GM18907 (cell line): ENCODE results near the gene TRIM62.
"Not testable (repeated sequence)": the region's sequence is repeated elsewhere in the genome, so short reads cannot be mapped to it uniquely, and the experiment has no call there.

Experiments
- ATAC-seq: cut with Tn5 transposase; IDR thresholded peaks from one replicate; pipeline ENCODE4 v1.9.1; 2021; ENCODE audit warnings: mild to moderate bottlenecking, moderate library complexity; ENCODE audit not compliant: unreplicated experiment

Gene TRIM62

DNA sequence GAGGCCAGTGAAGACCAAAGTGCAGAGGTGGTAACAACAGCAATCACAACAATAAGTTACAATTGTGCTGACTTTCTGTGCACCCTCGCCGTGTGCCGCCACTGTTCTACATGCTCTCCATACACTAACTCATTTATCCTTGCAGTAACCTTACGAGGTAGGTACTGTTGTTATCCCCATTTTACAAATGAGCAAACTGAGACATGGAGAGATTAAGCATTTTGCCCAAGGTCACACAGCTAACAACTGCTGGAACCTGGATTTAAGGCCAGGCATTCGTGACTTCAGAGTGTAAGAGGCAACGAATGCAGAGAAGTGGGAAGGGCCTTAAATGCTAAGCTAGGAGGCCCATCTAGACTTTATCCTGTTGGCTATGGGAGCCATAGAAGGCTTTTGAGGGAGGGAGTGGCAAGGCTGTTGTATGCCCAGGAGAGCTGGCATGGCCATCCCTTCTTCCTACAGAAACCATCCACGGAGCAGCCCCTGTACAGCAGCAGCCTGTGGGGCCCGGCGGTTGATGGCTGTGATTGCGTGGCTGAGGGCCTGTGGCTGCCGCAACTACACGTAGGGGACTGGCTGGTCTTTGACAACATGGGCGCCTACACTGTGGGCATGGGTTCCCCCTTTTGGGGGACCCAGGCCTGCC lies 64.3 kb downstream of the TRIM62 start:
- no peak for ATAC-seq

GRCh38 chr1:33111965-33112364 lies 69.9 kb downstream of the TRIM62 start:
- no peak for ATAC-seq

DNA sequence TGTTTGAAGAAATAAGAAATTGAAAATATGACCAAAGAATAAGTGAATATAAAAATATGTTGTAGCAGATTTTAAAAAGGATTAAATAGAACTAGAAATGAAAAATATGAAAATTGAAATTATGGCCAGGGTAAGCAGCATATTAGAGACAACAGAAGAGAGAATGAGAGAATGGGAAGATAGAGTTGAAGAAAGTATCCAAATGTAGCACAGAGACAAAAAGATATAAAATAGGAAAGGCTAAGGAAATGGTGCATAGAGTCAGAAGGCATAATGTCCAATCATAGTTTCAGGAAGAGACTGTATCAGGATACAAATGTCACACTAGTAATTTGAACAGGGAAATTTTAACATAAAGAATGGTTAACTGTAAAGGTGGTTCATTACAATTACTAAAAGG lies 71.4 kb downstream of the TRIM62 start:
- ATAC-seq: no peak

GRCh38 chr1:33100119-33100415 lies 81.8 kb downstream of the TRIM62 start:
- not testable (repeated sequence) for ATAC-seq

- peak; percentile 91 for ATAC-seq
Measured at GRCh38 chr1:33099290-33100118, 82.3 kb downstream of the TRIM62 start.

DNA sequence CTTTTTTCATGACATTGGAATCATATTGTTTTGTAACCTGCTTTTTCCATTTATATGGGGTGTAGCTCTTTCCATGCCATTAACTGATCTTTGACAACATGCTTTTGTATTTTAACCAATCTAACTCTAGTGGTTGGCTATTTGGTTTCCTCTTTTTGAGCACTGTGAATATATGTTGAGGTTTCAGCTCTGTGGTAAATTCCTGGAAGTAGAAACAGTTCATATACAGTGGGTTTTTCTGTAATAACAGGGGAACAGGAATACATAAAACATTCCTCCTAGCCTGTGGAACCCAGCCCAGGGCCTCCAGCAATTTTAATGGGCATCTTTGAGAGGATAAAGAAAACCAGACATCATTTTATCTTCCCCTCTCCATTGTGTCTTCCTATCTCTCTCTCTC lies 83.5 kb downstream of the TRIM62 start:
- no peak for ATAC-seq

- ATAC-seq: no peak
Measured at GRCh38 chr1:33097762-33098161, 84.1 kb downstream of the TRIM62 start.

DNA sequence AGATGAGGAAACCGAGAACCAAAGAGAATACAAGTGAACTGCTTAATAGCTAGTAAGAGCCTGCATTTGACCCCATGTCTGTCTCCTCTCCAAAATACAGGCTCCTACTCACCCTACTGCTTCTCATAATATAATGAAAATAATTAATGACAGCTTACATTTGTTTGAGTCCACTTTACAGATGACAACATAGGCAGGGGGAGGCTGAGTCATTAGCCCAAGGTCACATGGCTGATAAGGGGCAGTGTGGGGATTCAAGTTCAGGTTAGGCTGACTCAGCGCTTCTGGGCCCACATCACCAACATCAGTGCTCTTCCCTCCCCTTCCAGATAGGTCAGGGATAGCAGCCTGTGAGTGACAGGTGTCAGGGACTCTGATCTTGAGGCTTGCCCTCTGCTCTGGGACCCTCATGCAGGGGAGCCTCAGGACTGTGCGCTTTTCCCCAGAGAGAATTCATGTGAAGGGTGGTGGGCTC lies 84.7 kb downstream of the TRIM62 start:
- no peak for ATAC-seq

GRCh38 chr1:33096363-33097005 lies 85.4 kb downstream of the TRIM62 start:
- ATAC-seq: no peak
